ENCODE results near the gene GID8. TPM values are rescaled to one million over a fixed set of nuclear protein-coding genes. Genes with fewer than 3 reads are reported as not detected.

GID8 gene
- total RNA-seq: 29.5 and 29.8 TPM in 2 replicates

DNA sequence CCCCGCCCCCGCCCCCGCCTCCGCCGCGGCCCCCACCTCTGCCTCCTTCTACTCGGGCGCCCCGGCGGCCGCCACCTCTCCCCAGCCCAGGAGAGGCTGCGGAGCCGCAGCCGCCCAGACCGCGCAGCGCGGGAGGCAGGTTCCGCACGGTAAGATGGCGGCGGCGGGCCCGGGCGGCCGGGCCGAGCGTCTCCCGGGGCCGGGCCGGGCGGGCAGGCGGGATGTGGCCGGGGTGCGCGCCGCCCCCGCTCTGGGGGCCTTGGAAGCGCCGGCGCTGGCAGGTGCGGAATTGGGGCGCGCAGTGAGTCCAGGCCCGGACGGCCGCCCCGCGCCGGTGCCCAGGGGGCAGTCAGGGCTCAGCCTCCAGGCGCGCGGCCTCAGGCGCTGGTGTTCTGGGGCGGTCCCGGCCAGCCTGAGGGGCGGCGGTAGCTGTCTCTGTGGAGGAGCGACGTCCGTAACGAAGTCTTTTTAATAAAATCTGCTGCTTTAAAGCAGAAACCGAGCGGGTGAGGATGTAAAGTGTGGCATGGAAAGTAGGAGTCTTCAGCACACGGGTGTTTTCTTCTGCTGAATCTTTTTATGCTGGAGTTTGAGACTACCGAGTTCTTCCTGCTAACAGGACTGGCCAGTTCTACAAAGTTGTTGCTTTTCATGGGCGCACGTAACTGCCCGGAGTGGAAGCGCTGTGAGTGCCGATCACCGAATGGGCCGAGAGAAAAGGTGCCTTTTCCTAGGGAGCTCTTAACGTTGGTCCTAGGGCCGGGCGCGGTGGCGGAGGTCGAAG lies at the start of gene GID8:
TSS of gene GID8 (plus strand) at position 43 of the 784 bp plus-strand sequence. CDS start 3,356 bp downstream, outside the sequence.

DNA sequence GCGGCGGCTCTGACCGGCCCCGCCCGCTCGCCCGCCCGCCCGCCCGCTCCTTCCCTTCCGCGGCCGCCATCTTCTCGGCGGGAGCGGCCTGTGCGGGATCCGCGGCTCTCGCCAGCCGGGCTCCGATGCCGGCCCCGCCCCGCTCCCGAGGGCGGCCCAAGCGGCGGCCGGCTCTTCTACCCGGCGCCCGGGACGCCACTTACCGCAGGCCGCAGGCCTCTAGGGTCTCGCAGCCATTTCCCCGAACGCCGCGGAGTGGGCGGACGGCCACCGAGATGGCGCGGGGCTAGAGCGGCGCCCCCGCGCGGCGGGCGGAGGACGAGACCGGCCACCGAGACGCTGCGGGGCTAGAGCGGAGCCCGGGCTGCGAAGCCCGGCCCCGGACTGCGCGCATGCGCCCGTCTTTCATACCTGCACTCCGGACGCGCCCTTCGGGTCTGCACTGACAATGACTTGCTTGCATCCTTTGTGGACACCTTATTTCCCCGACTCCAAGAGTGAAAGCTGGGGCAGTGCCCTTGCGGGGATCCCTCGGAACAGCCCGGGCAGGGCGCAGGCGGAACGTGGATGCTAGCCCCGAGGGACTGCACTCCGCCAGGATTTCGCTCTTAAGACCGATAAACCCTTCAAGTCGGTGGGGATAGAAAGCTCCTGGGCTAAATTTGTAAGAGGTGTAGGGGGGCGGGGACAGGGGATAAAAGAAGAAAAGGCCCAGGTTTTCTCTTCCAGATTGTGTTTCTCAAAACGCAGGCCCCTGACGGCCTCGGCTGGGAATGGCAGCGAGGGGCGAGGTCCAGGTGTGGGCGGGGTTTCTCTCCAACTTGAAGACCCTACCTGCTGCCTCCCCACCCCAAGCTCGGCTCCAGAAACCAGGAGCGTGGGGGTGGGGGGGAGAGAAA lies 11.5 kb upstream of the GID8 start, which contains the start of gene DIDO1:
TSS of gene DIDO1 (minus strand) at position 277 of the 899 bp plus-strand sequence.

DNA sequence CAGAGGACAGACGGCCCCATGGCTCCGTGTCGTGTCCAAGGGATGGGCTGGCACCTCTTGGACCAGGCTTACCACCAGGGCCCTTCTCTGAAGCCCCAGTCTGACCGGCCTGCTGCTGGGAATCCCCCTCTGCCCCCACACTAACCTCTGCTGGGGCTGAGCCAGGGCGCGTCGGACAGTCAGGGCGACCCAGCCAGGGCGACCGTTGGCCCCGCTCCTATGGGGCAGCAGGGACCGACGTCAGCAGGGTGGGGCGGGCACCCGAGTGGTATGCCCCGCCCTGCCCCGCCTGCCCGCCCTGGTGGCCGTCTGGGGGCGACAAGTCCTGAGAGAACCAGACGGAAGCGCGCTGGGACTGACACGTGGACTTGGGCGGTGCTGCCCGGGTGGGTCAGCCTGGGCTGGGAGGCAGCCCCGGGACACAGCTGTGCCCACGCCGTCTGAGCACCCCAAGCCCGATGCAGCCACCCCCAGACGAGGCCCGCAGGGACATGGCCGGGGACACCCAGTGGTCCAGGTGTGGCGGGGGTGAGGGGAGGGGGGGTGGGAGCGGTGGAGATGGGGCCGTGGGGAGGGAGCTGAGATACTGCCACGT lies 14.5 kb downstream of the GID8 start, which contains the start of gene SLC17A9:
TSS of gene SLC17A9 (plus strand) at position 337 of the 595 bp plus-strand sequence. CDS start at position 459, 122 bp downstream.

Other genes with a start within 250 kb of the GID8 start
- 0.37 and 13.1 TPM in 2 replicates for gene NTSR1, start 229.3 kb upstream of the GID8 start, total RNA-seq
- gene MRGBP, start 141.7 kb upstream of the GID8 start, total RNA-seq: 14.7 and 23.9 TPM in 2 replicates
- 34.2 and 42.2 TPM in 2 replicates for gene OGFR, start 133.3 kb upstream of the GID8 start, total RNA-seq
- 0.73 and 0.98 TPM in 2 replicates for gene COL9A3, start 121.1 kb upstream of the GID8 start, total RNA-seq
- 15.4 and 18.4 TPM in 2 replicates for gene TCFL5, start 76.3 kb upstream of the GID8 start, total RNA-seq
- gene DIDO1, start 11.6 kb upstream of the GID8 start, total RNA-seq: 29.8 and 47.1 TPM in 2 replicates
- 8.5 and 13.3 TPM in 2 replicates for gene SLC17A9, start 14.6 kb downstream of the GID8 start, total RNA-seq
- gene BHLHE23, start 68.8 kb downstream of the GID8 start, total RNA-seq: not detected in 2 replicates

Measured in subcutaneous preadipocyte (primary cell).